HUES6 (cell line): ENCODE results near the gene CYB5R3.
"Not testable (repeated sequence)": the region's sequence is repeated elsewhere in the genome, so short reads cannot be mapped to it uniquely, and the experiment has no call there.

Experiments
- H3K27ac ChIP-seq: 2 replicates; pipeline ENCODE4 v1.7.0; 2013; ENCODE audit warnings: low read depth, mild to moderate bottlenecking, low read length, inconsistent platforms
- H3K27me3 ChIP-seq: 2 replicates; pipeline ENCODE4 v1.6.1; 2013; ENCODE audit warnings: low read length; ENCODE audit not compliant: control insufficient read depth, insufficient read depth
- H3K36me3 ChIP-seq: 2 replicates; pipeline ENCODE4 v1.6.1; 2013; ENCODE audit warnings: low read length; ENCODE audit not compliant: control insufficient read depth, insufficient read depth
- H3K4me1 ChIP-seq: 2 replicates; pipeline ENCODE4 v1.6.1; 2013; ENCODE audit warnings: low read length; ENCODE audit not compliant: control insufficient read depth, insufficient read depth
- H3K4me3 ChIP-seq: 2 replicates; pipeline ENCODE4 v1.5.1; 2013; ENCODE audit warnings: low read depth, low read length
- H3K9ac ChIP-seq: one replicate; pipeline ENCODE4 v1.6.1; 2013; ENCODE audit warnings: mild to moderate bottlenecking, low read length
- H3K9me3 ChIP-seq: 2 replicates; pipeline ENCODE4 v1.6.1; 2013; ENCODE audit warnings: low read depth, low read length; ENCODE audit not compliant: control insufficient read depth, insufficient read depth

CYB5R3 gene

GRCh38 chr22:42608136-42608822 lies 40.9 kb downstream of the CYB5R3 start:
- H3K27ac ChIP-seq: no peak overlapping the region
- H3K36me3 ChIP-seq: peaks cover 52% of the 10 kb centered on the region
- H3K9me3 ChIP-seq: no peaks in the 10 kb centered on the region; the same call in 1 of the 2 replicates
- peaks cover 8% of the 10 kb centered on the region; the same call in 1 of the 2 replicates for H3K4me1 ChIP-seq
- H3K9ac ChIP-seq: no peak overlapping the region
- no peaks in the 10 kb centered on the region for H3K27me3 ChIP-seq
- no peak overlapping the region for H3K4me3 ChIP-seq

DNA sequence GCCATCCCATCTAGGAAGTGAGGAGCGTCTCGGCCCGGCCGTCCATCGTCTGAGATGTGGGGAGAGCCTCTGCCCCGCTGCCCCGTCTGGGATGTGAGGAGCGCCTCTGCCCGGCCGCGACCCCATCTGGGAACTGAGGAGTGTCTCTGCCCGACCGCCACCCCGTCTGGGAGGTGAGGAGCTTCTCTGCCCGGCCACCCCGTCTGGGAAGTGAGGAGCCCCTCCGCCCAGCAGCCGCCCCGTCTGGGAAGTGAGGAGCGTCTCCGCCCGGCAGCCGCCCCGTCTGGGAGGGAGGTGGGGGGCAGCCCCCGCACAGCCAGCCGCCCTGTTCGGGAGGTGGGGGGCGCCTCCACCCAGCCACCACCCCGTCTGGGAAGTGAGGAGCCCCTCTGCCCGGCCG lies 41.6 kb downstream of the CYB5R3 start:
- not testable (repeated sequence) for H3K4me1 ChIP-seq, H3K4me3 ChIP-seq, H3K27ac ChIP-seq, H3K9me3 ChIP-seq, H3K9ac ChIP-seq, H3K27me3 ChIP-seq
- H3K36me3 ChIP-seq: peaks cover 55% of the 10 kb centered on the region

- H3K4me1 ChIP-seq: peaks cover 5% of the 10 kb centered on the region; the same call in 1 of the 2 replicates
- H3K36me3 ChIP-seq: peaks cover 60% of the 10 kb centered on the region
- no peaks in the 10 kb centered on the region; the same call in 1 of the 2 replicates for H3K9me3 ChIP-seq
- no peak overlapping the region for H3K4me3 ChIP-seq
- H3K27me3 ChIP-seq: no peaks in the 10 kb centered on the region
- H3K27ac ChIP-seq: no peak overlapping the region
- no peak overlapping the region for H3K9ac ChIP-seq
Observed at GRCh38 chr22:42604403-42604802, 44.8 kb downstream of the CYB5R3 start.

DNA sequence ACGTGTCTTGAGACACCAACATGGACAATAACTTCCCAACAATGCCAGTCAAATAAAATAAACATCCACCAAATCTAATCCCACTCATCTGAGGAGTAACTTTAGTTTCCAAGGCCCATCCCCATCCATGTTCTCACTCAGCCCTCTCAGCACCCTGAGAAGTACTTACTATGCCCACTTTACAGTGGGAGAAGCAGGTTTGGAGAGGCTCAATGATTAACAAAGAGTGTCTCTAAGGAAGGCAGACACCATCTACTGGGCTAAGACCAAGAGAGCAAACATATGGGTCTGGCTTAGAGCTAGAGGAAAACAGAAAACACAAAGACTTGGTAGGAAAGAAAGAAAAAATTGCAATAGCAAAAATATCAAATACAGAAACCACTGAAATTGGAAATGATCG lies 45.8 kb downstream of the CYB5R3 start:
- Histone ChIP-seq H3K9me3 (no peaks in the 10 kb centered on the region; the same call in 1 of the 2 replicates), H3K4me3 (no peak overlapping the region), H3K4me1 (no peaks in the 10 kb centered on the region)

DNA sequence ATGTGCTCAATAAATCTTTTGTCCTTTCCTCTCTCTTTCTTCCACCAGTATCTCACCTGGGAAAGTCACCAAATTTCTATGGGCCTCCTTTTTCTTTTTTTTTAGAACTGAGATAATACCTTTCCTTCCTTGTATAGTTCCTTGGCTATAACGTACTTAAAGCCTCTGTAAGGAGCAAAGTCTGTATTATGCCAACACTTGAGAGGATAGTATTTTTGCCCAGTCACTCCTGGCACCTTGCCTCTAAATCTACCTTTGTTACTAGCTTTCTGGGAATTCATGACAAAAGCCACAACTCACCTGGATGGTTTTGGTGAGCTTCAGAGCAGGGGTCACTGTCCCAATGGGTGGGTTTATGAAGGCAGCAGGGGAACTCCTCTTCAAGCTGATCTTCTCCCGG lies 46.7 kb downstream of the CYB5R3 start:
- Histone ChIP-seq H3K4me1 (no peaks in the 10 kb centered on the region), H3K9ac (no peak overlapping the region), H3K27ac (no peak overlapping the region), H3K4me3 (no peak overlapping the region), H3K27me3 (no peaks in the 10 kb centered on the region), H3K9me3 (no peaks in the 10 kb centered on the region; the same call in 1 of the 2 replicates), H3K36me3 (peaks cover 68% of the 10 kb centered on the region)

More for the DNA sequence above, 45.8 kb downstream of the CYB5R3 start:
- Histone ChIP-seq H3K36me3 (peaks cover 67% of the 10 kb centered on the region), H3K27ac (no peak overlapping the region), H3K9ac (no peak overlapping the region), H3K27me3 (no peaks in the 10 kb centered on the region)

- Histone ChIP-seq H3K4me3 (no peak overlapping the region), H3K4me1 (no peaks in the 10 kb centered on the region), H3K27me3 (no peaks in the 10 kb centered on the region), H3K36me3 (peaks cover 73% of the 10 kb centered on the region), H3K9me3 (no peaks in the 10 kb centered on the region; the same call in 1 of the 2 replicates), H3K27ac (no peak overlapping the region), H3K9ac (no peak overlapping the region)
Observed at GRCh38 chr22:42601879-42602465, 47.2 kb downstream of the CYB5R3 start.

GRCh38 chr22:42596863-42597530 lies 52.2 kb downstream of the CYB5R3 start:
- H3K4me3 ChIP-seq: no peak overlapping the region
- peaks cover 88% of the 10 kb centered on the region for H3K36me3 ChIP-seq
- no peak overlapping the region for H3K27ac ChIP-seq
- H3K9me3 ChIP-seq: no peaks in the 10 kb centered on the region
- H3K4me1 ChIP-seq: no peaks in the 10 kb centered on the region
- H3K27me3 ChIP-seq: no peaks in the 10 kb centered on the region
- H3K9ac ChIP-seq: no peak overlapping the region

DNA sequence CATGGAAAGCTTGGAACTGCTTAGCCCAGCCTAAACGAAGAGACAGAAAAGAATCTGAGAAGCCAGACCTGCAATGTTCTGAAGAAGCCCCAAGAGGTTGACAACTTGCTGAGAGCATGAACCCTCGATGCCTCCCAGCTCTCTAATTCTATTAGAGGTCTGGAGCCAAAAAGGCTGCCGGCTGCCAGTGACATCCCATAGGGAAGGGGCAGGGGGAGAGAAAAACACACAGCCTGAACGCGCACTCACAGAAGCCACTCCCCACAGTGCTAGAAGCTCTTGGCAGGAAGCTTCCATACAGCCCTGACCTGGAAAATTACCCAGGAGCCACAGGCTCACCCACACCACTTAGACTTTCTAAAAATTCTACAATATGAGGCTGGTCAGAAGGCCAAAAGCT lies 52.9 kb downstream of the CYB5R3 start:
- Histone ChIP-seq H3K36me3 (peaks cover 90% of the 10 kb centered on the region), H3K27ac (no peak overlapping the region), H3K9me3 (no peaks in the 10 kb centered on the region), H3K9ac (no peak overlapping the region), H3K27me3 (no peaks in the 10 kb centered on the region), H3K4me3 (no peak overlapping the region), H3K4me1 (no peaks in the 10 kb centered on the region)

GRCh38 chr22:42595434-42595833 lies 53.8 kb downstream of the CYB5R3 start:
- H3K9ac ChIP-seq: no peak overlapping the region
- H3K27me3 ChIP-seq: no peaks in the 10 kb centered on the region
- no peaks in the 10 kb centered on the region for H3K9me3 ChIP-seq
- no peaks in the 10 kb centered on the region for H3K4me1 ChIP-seq
- H3K4me3 ChIP-seq: no peak overlapping the region
- H3K27ac ChIP-seq: no peak overlapping the region
- peaks cover 91% of the 10 kb centered on the region for H3K36me3 ChIP-seq

DNA sequence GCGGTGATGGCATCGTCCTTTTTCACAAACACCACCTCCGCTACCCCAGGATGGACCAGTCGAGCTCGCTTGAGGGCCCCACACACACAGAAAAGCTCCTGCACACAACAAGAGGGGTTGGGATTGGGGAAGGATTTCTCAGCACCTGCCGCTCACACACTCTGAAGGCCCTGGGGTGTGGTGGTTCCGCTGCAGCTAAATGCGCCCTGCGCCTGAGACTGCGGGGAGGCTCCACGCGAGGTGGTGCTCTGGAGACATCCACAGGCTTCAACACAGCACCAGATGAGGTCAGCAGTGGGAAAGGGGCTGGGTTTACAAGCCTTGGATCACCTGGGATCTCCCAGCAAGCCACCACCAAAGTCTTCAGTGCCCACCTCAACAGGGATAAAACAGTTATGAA lies 57.2 kb downstream of the CYB5R3 start:
- no peaks in the 10 kb centered on the region for H3K9me3 ChIP-seq
- H3K27me3 ChIP-seq: no peaks in the 10 kb centered on the region
- no peak overlapping the region for H3K4me3 ChIP-seq
- no peaks in the 10 kb centered on the region for H3K4me1 ChIP-seq
- H3K36me3 ChIP-seq: peaks cover 93% of the 10 kb centered on the region
- no peak overlapping the region for H3K27ac ChIP-seq
- no peak overlapping the region for H3K9ac ChIP-seq

DNA sequence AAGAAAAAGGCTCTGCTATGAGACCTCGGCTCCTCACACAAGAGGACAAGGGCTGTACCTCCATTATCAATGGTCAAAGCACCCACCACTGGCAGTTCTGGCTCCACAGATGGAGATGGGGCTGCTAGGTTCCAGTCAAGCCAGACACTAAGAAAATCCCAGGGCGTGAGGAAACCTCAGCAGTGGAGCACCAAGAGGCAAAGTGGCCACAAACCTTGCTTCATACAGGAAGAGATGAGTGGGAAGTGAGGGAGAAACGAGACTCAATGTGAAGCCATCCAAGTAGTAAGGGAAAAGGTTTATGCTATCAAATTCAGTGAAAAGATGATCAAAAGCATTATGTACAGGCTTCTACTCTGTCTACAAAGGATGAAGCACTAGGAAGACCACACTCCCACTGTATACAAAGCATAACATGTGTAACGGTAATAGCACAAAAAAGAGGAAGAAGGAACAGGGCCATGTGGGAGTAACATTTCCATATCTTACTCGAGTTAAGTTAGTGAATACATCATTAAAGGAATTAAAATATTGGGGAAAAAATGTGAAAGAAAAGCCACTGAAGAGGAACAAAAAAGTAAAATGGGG lies 61.5 kb downstream of the CYB5R3 start:
- Histone ChIP-seq H3K27me3 (no peaks in the 10 kb centered on the region), H3K9ac (no peak overlapping the region), H3K4me3 (no peak overlapping the region), H3K27ac (no peak overlapping the region), H3K36me3 (peaks cover 93% of the 10 kb centered on the region), H3K4me1 (no peaks in the 10 kb centered on the region), H3K9me3 (no peaks in the 10 kb centered on the region)
